ENCODE data around the gene FOXL2. TPM values are rescaled to one million over a fixed set of nuclear protein-coding genes. Genes with fewer than 3 reads are reported as not detected.
A peak's percentile ranks its signal among the peaks of the same experiment; 100 is the strongest.

FOXL2 gene
- total RNA-seq, 1 experiment from 2014 or later: 0.22 TPM

- no peak overlapping the region for H3K4ac ChIP-seq (ENCODE audit: low read depth, low read length)
- H3K79me1 ChIP-seq (ENCODE audit: insufficient read depth, low read depth, low read length, poor library complexity, severe bottlenecking): no peaks in the 10 kb centered on the region
- no peak overlapping the region for H3K23ac ChIP-seq (ENCODE audit: insufficient read length, low read depth, low read length)
- peaks cover 4% of the 10 kb centered on the region in 2 experiments; a peak in 4 of 5 replicates for H3K9me3 Mint-ChIP-seq
- H3K27ac ChIP-seq (ENCODE audit: insufficient read length, low read depth, low read length): no peak overlapping the region
- H3K56ac ChIP-seq (ENCODE audit: insufficient read length, low read depth, low read length): no peak overlapping the region
- no peaks in the 10 kb centered on the region for H3K9me3 ChIP-seq (ENCODE audit: control insufficient read depth, low read depth, low read length)
- no CpG with 5 or more reads among the region's 45 CpGs for whole genome bisulfite sequencing (ENCODE audit: extremely low coverage, insufficient read length, low lambda C conversion rate)
- peaks cover 89% of the 10 kb centered on the region for H3K27me3 Mint-ChIP-seq (ENCODE audit: low read depth)
- peak overlapping the region; percentile 84 for H3K4me2 ChIP-seq (ENCODE audit: insufficient read depth, insufficient read length, low read length)
- H2BK20ac ChIP-seq (ENCODE audit: low read depth, low read length, poor library complexity, severe bottlenecking): no peak overlapping the region
- no peak overlapping the region; a peak in 1 of 7 replicates for H3K27ac Mint-ChIP-seq
- no peak overlapping the region for H2AFZ ChIP-seq (ENCODE audit: low read length)
- no peaks in the 10 kb centered on the region for H3K79me2 ChIP-seq (ENCODE audit: insufficient read depth, low read length)
- no peak overlapping the region for H4K91ac ChIP-seq (ENCODE audit: insufficient read length, low read depth, low read length)
- no peak overlapping the region for H2AK5ac ChIP-seq (ENCODE audit: insufficient read length, low read length)
- H4K5ac ChIP-seq (ENCODE audit: insufficient read length, low read depth, low read length): no peak overlapping the region
- DNase-seq: no peak
- H2BK5ac ChIP-seq (ENCODE audit: insufficient read length, low read length): no peak overlapping the region
- H3K4me1 ChIP-seq (ENCODE audit: insufficient read depth, low read length): peaks cover 2% of the 10 kb centered on the region; the same call in 1 of the 2 replicates
- H3T11ph ChIP-seq (ENCODE audit: low read length): no peak overlapping the region
- peaks cover 34 to 43% of the 10 kb centered on the region in 2 experiments for H3K4me1 Mint-ChIP-seq
- TF ChIP-seq CTCF (conservative IDR thresholded peaks at IDR 0.05): no peak
- no peaks in the 10 kb centered on the region for H3K36me3 Mint-ChIP-seq (ENCODE audit: insufficient read depth in 1 of 3, low read depth in 3 of 3)
- no peak overlapping the region for H4K8ac ChIP-seq (replicated peaks; ENCODE audit: insufficient read length, low read depth, low read length)
- H3K27me3 ChIP-seq (ENCODE audit: insufficient read depth, low read length): peaks cover 54% of the 10 kb centered on the region
- H3K18ac ChIP-seq (ENCODE audit: insufficient read length, low read depth, low read length): no peak overlapping the region
- no peak overlapping the region for H2BK15ac ChIP-seq (ENCODE audit: low read depth, low read length)
- peak overlapping the region; percentile 68 to 81 for H3K4me3 Mint-ChIP-seq
- no peak overlapping the region for H2BK12ac ChIP-seq (ENCODE audit: insufficient read length, low read depth, low read length)
- H3K23me2 ChIP-seq (ENCODE audit: insufficient read length, low read depth, low read length, poor library complexity, severe bottlenecking): peaks cover 21% of the 10 kb centered on the region
- no peaks in the 10 kb centered on the region for H4K20me1 ChIP-seq (ENCODE audit: control insufficient read depth, insufficient read depth, insufficient read length)
- H2BK120ac ChIP-seq (ENCODE audit: low read depth, low read length, poor library complexity, severe bottlenecking): no peak overlapping the region
- H3K14ac ChIP-seq (ENCODE audit: insufficient read depth, low read length): no peak overlapping the region
- H3K9ac ChIP-seq (ENCODE audit: extremely low read depth, insufficient read length, low read length): no peak overlapping the region
Measured at GRCh38 chr3:138936741-138937689, 9.9 kb downstream of the FOXL2 start.

All from H9 (cell line).